ENCODE measurements around the gene ERC2. TPM values are rescaled to one million over a fixed set of nuclear protein-coding genes. Genes with fewer than 3 reads are reported as not detected.

The ERC2 gene
- total and polyA plus RNA-seq, 12 donors = 0.22 to 4.2 (median 1.7) TPM

GRCh38 chr3:55923626-55924025 is 544.6 kb downstream of the ERC2 start:
- Histone ChIP-seq H3K9me3 (no peaks in the 10 kb centered on the region), H3K27me3 (peaks cover 0 to 6% (median 0%) of the 10 kb centered on the region in 7 donors), H3K36me3 (no peaks in the 10 kb centered on the region), H3K27ac (no peak overlapping the region), H3K4me1 (no peaks in the 10 kb centered on the region), H3K4me3 (no peak overlapping the region)
- 87 to 97% methylated on average over 1 of the region's 1 CpG for WGBS, 2 donors
- intact Hi-C loops (cut with DNase I) = no loop called here
- ATAC-seq (no peak), DNase-seq (no peak)
- TF ChIP-seq CTCF (IDR thresholded peaks at IDR 0.05) = no peak

- H3K36me3 ChIP-seq = no peaks in the 10 kb centered on the region
- ATAC-seq = no peak
- 72 to 78% methylated on average over 2 of the region's 2 CpGs for WGBS, 2 donors
- DNase-seq = no peak
- H3K4me3 ChIP-seq = no peak overlapping the region
- no peaks in the 10 kb centered on the region for H3K9me3 ChIP-seq
- no peak for TF ChIP-seq CTCF (IDR thresholded peaks at IDR 0.05)
- intact Hi-C loops (cut with DNase I) = no loop called here
- H3K4me1 ChIP-seq = no peaks in the 10 kb centered on the region
- peaks cover 0 to 6% (median 0%) of the 10 kb centered on the region in 7 donors for H3K27me3 ChIP-seq
- H3K27ac ChIP-seq = no peak overlapping the region
Measured at GRCh38 chr3:55923207-55923606, 545.1 kb downstream of the ERC2 start.

GRCh38 chr3:55912880-55913279 is 555.4 kb downstream of the ERC2 start:
- H3K4me1 ChIP-seq = no peaks in the 10 kb centered on the region
- intact Hi-C loops (cut with DNase I) = no loop called here
- WGBS, 2 donors = 91 to 94% methylated on average over 2 of the region's 2 CpGs
- ATAC-seq = no peak
- no peak overlapping the region for H3K27ac ChIP-seq
- no peaks in the 10 kb centered on the region for H3K9me3 ChIP-seq
- H3K4me3 ChIP-seq = no peak overlapping the region
- no peaks in the 10 kb centered on the region for H3K36me3 ChIP-seq
- TF ChIP-seq CTCF (IDR thresholded peaks at IDR 0.05) = no peak
- peaks cover 0 to 57% (median 13%) of the 10 kb centered on the region in 7 donors for H3K27me3 ChIP-seq
- DNase-seq = no peak

- TF ChIP-seq CTCF (IDR thresholded peaks at IDR 0.05) = no peak
- 86 to 89% methylated on average over 4 of the region's 4 CpGs for WGBS, 2 donors
- ATAC-seq (no peak), DNase-seq (no peak)
- H3K4me3 ChIP-seq = no peak overlapping the region
- intact Hi-C loops (cut with DNase I) = no loop called here
- no peaks in the 10 kb centered on the region for H3K36me3 ChIP-seq
- H3K27me3 ChIP-seq = peaks cover 0 to 46% (median 11%) of the 10 kb centered on the region in 7 donors
- H3K27ac ChIP-seq = no peak overlapping the region
- no peaks in the 10 kb centered on the region for H3K9me3 ChIP-seq
- no peaks in the 10 kb centered on the region for H3K4me1 ChIP-seq
Measured at GRCh38 chr3:55911266-55911665, 557.0 kb downstream of the ERC2 start.

Data from heart right ventricle (tissue), 16 donors.